WI38 (cell line): ENCODE data around the gene DCTN2.
"Not testable (repeated sequence)": the region's sequence is repeated elsewhere in the genome, so short reads cannot be mapped to it uniquely, and the experiment has no call there.

ENCODE experiments used
- H3K4me3 ChIP-seq: 2 replicates; pipeline ENCODE4 v1.5.1; 2011; ENCODE audit warnings: low read depth, mild to moderate bottlenecking, control low read depth, low read length
- TF ChIP-seq, protein P1 (sequence below): IDR thresholded peaks from 2 replicates; pipeline ENCODE4 v1.5.1; 2012; ENCODE audit warnings: low read depth, mild to moderate bottlenecking, control low read depth, low read length

The DCTN2 gene

DNA sequence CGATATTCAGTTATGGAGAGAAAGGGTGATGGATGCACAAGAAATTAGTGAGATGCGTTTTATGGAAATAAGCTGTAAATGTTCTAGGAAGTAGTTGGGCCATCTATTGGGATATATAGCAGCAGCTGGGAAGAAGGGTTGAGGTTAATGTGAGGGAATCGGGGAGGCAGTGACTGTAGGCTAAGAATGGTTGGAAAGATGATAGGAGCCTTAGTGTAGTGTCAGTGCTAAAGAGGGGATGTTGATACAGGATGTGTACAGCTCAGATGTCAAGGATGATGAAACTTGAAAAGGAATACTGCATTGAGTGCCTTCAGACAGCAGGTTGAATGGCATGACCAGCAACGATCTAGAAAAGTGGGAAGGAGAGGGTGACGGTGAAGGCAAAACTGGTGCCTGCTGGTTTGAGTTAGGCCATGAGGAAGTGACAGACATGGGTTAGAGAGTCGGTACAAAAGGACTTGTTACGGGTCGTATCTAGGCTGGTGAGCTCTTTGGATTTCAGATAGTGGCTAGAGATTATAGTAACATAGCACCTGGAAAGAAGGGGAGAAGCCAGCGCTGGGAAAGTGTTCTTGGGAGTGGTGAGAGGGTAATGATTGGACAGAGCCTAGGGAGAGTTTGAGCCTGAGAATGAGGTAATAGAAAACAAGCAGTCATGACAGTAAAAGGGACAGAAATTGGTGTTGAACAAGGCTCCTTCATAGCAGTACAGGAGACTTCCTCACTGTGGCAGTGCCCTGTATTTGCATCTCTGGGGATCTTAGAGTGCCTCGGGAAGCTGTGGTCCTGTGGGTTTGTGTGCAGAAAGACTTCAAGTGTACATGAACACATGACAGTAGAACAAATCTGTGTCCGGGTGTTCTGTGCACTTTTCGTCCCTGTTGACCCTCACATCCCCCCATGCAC lies 49.5 kb downstream of the DCTN2 start:
- H3K4me3 ChIP-seq: no peak overlapping the region
- TF ChIP-seq, protein P1, sequence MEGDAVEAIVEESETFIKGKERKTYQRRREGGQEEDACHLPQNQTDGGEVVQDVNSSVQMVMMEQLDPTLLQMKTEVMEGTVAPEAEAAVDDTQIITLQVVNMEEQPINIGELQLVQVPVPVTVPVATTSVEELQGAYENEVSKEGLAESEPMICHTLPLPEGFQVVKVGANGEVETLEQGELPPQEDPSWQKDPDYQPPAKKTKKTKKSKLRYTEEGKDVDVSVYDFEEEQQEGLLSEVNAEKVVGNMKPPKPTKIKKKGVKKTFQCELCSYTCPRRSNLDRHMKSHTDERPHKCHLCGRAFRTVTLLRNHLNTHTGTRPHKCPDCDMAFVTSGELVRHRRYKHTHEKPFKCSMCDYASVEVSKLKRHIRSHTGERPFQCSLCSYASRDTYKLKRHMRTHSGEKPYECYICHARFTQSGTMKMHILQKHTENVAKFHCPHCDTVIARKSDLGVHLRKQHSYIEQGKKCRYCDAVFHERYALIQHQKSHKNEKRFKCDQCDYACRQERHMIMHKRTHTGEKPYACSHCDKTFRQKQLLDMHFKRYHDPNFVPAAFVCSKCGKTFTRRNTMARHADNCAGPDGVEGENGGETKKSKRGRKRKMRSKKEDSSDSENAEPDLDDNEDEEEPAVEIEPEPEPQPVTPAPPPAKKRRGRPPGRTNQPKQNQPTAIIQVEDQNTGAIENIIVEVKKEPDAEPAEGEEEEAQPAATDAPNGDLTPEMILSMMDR: no peak

DNA sequence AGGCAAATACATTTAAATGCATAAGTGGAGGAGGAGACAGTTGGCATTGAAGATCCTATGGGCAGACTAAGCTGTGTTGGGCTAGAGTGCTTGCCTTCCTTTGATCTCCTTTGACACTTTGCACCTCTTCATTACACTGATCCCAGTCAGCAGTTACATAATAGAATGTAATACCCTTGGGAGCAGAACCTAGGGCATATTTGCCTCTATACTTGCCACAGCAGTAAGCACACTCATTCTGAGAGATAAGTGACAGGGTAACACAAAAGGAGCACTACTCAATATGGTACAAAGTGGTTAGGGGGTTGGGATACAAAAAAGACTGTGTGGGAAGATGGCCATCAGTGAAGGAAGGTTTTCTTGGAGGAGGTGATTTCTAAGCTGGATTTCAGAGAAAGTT lies 50.2 kb downstream of the DCTN2 start:
- H3K4me3 ChIP-seq: no peak overlapping the region
- TF ChIP-seq, protein P1: no peak

DNA sequence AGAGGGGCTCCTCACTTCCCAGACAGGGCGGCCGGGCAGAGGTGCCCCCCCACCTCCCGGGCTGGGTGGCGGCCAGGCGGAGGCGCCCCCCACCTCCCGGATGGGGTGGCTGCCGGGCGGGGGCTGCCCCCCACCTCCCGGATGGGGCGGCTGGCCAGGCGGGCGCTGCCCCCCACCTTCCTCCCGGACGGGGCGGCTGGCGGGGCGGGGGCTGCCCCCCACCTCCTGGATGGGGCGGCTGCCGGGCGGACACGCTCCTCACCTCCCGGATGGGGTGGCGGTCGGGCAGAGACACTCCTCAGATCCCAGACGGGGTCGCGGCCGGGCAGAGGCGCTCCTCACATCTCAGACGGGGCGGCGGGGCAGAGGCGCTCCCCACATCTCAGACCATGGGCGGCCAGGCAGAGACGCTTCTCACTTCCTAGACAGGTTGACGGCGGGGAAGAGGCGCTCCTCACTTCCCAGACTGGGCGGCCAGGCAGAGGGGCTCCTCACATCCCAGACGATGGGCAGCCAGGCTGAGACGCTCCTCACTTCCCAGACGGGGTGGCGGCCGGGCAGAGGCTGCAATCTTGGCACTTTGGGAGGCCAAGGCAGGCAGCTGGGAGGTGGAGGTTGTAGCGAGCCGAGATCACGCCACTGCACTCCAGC lies 51.8 kb downstream of the DCTN2 start:
- H3K4me3 ChIP-seq: not testable (repeated sequence)

DNA sequence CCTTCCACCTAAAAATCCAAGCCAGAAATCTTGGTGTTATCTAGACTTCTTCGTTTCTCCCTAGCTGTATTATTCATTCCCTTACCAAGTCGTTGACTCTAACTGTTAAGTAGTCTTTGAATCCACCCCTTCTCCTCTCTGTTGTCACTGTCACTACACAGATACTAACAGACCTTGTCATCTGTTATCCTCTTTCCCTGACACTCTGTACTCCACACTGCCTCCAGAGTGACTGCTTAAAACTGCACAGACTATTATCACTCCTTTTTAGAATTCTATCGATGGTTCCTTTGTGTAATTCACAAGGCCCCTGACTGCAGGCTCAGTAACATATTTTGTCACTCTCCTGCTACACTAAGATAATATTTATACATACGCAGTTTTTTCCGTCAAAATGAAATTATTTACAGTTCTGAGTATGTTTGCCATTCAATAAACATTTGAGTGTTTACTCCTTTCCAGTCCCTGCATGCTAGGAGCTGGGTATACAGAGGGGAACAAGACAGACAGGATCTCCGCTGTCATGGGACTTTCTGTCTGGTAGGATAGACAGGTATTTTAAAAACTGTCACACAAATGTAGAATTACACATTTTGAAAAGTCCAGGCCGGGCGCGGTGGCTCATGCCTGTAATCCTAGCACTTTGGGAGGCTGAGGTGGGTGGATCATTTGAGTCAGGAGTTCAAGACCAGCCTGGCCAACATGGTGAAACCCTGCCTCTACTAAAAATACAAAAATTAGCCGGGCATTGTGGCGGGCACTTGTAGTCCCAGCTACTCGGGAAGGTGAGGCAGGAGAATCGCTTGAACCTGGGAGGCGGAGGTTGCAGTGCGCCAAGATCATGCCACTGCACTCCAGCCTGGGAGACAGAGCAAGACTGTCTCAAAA lies 55.4 kb downstream of the DCTN2 start:
- H3K4me3 ChIP-seq: no peak overlapping the region
- TF ChIP-seq, protein P1: no peak

DNA sequence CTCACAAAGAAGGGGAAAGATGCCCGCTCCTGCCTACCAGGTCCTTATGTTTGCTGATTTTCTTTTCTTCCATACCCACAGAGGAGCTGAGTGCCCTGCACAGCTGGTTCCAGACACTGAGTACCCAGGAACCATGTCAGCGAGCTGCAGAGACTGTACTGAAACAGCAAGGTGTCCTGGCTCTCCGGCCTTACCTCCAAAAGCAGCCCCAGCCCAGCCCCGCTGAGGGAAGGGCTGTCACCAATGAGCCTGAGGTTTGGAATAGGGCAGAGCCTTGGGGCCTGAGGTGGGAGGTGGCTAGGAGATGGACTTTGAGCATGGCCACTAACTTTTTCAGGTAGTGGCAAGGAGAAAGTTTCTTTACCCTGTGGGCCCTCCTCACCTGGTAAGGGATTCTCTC lies 56.9 kb downstream of the DCTN2 start:
- TF ChIP-seq, protein P1: no peak
- no peak overlapping the region for H3K4me3 ChIP-seq

DNA sequence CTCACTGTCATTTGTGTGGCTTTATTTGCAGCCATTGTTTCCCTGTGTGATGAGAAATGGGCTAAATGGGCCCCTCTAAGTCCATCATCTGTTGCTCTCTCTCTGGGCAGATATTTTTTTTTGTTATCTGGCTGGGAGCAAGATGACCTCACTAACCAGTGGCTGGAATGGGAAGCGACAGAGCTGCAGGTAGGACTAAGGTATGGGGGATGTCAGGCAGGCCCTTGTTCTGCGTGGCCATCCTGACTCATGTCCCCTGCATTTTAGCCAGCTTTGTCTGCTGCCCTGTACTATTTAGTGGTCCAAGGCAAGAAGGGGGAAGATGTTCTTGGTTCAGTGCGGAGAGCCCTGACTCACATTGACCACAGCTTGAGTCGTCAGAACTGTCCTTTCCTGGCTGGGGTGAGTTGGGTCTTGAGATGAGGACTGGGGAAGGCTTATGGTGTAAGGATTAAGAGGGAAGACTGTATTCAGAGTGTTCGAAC lies 57.8 kb downstream of the DCTN2 start:
- peak overlapping the region; percentile 99 for H3K4me3 ChIP-seq
- TF ChIP-seq, protein P1: no peak

DNA sequence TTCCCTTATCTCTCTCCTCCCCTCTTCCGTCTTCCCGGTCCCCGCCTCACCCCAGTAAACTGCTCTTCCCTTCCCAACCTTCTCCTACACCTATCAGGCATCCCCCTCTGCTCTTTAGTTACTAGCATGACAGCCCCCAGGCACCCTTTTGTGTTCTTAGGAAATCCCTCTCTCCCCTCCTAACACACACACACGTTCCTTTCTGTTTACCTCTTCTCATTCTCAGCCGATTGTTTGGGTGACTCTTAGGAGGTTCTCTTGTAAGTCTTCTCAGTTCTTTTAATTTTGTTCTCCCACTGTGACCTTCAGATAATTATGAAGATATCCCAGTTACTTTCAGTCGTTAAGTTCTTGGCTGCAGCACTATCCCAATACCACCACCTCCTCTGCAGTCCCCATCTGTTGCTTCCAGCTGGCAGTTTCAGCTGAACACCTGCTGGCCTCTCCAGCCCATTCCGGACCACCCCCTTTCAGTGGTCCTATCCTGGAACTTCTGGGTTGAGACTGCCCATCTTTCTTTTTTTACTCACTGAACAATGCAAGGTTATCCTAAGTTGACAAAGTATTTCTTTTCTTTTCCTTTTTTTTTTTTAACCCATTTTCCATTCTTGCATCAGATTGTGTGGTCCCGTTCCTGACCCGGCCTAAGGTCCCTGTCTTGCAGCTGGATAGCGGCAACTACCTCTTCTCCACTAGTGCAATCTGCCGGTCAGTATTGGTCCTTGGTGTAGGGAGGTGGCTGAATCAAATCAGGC lies 58.4 kb downstream of the DCTN2 start:
- H3K4me3 ChIP-seq: peak overlapping the region; percentile 99
- TF ChIP-seq, protein P1: no peak
